GM19463 (cell line): Measurements from ENCODE around the gene GTF2H2C.
"Not testable (repeated sequence)": the region's sequence is repeated elsewhere in the genome, so short reads cannot be mapped to it uniquely, and the experiment has no call there.

Experiments
- ATAC-seq: cut with Tn5 transposase; IDR thresholded peaks from one replicate; pipeline ENCODE4 v1.9.1; 2021; ENCODE audit warnings: mild to moderate bottlenecking, moderate library complexity; ENCODE audit not compliant: unreplicated experiment

The GTF2H2C gene

GRCh38 chr5:69560587-69561431 is 818 bp downstream of the GTF2H2C start:
- not testable (repeated sequence) for ATAC-seq

DNA sequence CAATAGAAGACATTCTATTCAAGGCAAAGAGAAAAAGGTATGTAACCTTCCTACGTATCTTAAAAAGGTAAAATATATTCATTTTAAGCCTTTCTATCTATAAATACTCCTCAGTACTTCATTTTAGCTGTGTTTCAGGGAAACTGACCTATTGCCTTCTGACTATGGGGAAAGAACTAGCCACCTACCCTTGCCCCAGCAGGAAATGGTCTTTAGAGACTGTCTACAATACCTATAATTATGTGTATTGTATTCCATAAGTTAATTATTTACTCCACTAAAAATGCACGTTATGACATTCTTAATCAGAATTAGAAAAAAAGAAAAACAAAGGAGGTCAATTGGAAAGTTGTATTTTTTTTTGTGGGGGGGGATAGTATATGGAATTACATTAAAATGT is 6.2 kb downstream of the GTF2H2C start:
- ATAC-seq: not testable (repeated sequence)

DNA sequence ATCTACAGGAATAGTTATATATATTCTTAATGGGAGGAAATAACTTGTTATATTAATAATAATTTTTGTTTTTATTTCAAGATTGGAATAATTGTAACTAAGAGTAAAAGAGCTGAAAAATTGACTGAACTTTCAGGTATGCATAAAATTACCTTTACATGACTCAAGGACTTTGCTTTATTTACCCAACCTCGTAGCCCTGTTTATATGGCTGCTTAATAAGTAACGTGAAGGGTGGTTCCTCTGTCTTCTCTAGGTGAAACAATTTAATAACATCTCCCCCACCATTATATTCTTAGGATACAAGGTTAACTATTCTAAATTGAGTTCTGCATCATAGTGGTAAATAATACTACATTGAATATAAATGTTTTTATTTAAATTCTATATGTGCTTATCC is 8.1 kb downstream of the GTF2H2C start:
- not testable (repeated sequence) for ATAC-seq

GRCh38 chr5:69583356-69583755 is 23.4 kb downstream of the GTF2H2C start:
- ATAC-seq: not testable (repeated sequence)

DNA sequence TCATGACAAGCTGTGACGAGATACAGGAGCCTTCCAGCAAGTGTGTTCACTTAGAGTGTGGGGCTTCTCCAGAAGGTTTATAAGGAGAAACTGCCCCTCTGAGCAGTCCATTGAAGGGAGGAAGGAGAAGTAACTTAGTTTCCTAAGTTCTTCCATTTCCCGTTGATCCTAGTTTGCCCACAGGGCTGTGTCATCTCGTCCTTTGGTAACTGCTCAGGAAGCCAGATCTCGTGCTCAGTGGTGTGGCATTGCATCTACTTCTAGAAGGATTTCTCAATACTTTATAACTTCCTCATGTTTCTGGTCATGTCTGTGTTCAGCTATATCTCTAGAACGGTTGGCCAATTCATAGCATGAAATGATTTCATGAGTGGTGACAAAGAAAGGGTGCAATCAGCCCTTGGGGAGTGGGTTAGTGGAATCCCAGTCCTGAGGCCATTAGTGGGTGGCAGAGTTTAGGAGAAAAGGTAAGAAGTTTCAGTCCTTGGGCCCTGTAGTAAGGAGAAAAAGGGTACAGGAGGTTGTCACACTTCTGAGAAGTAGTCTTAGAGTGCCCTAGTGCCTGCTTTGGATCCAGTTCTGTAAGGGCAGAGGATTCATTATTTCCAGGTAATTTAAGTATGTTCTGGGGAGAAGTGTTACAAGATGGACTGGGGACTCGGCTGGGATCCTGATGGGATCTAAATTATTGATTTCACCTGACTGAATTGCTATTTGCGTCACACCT is 36.3 kb downstream of the GTF2H2C start:
- ATAC-seq: not testable (repeated sequence)

DNA sequence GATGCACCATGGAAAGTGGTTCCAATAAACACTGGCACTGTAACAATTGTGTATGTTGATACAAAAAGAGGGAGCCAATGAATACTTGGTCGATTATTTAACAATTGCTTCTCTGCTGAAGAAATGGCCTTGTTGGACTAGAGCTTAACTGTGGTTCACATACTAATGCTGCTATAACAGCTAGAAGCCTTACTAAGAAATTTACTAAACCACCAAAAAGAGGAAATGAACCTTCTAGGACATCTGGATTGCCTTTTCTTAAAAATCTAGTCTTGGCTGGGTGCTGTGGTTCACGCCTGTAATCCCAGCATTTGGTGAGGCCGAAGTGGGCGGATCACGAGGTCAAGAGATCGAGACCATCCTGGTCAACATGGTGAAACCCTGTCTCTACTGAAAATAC is 42.0 kb downstream of the GTF2H2C start:
- peak; percentile 95 for ATAC-seq

- not testable (repeated sequence) for ATAC-seq
These were observed 46.8 kb downstream of the GTF2H2C start for GRCh38 chr5:69606839-69607238.

DNA sequence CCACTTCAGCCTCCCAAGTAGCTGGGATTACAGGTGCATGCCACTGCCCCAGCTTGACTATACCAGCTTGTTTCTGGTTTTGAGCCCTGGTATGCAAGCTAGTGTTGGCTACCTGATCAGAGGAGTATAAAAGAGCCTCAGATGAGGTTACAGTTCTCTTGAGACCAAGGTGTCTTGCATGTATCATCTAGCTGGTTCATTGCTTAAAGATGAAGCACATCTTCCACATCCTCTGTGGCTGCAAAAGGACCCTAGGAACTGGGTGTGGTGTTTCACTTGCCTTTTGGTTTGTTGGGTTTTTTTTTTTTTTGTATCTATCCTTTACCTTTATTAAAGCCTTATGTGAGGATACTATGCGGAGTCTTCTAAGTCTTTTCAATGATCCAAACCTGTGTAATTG is 47.8 kb downstream of the GTF2H2C start:
- not testable (repeated sequence) for ATAC-seq

- ATAC-seq: not testable (repeated sequence)
These were observed 49.0 kb downstream of the GTF2H2C start for GRCh38 chr5:69608861-69609496.

- not testable (repeated sequence) for ATAC-seq
These were observed 54.9 kb downstream of the GTF2H2C start for GRCh38 chr5:69614843-69615242.

DNA sequence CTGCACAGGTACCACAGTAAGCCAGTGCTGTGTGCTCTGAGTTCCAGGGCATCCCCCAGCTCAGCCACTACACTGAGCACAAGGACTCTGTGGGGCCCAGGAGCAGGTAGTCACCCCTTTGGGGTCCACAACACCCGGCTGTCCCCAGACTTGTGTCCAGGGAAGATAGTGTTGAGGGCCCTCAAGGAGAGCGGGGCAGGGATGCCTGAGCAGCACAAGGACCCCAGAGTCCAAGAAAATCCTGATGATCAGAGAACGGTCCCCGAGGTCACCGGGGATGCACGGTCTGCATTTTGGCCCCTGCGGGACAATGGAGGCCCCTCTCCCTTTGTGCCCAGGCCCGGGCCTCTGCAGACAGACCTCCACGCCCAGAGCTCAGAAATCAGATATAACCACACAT is 71.9 kb downstream of the GTF2H2C start:
- not testable (repeated sequence) for ATAC-seq
